D721Med (cell line): Measurements from ENCODE around the gene KCNAB2.

Source experiments
- DNase-seq: peaks from one replicate; pipeline ENCODE4 v3.0.0; 2011; ENCODE audit warnings: low spot score; ENCODE audit not compliant: insufficient read length
- FAIRE-seq: peaks from 2 replicates; lab custom pipeline; 2011; peaks lifted over from hg19 to GRCh38; lab: Jason Lieb, UNC
- CTCF ChIP-seq: IDR thresholded peaks from 2 replicates; pipeline ENCODE4 v1.5.1; 2012; ENCODE audit warnings: mild to moderate bottlenecking, control low read depth; ENCODE audit not compliant: insufficient read depth; ENCODE audit errors: missing control alignments

Gene KCNAB2

GRCh38 chr1:6027591-6027990, 18.1 kb upstream of the KCNAB2 start:
- FAIRE-seq (no peak), DNase-seq (no peak)
- no peak for TF ChIP-seq CTCF

GRCh38 chr1:6028042-6028850, 17.4 kb upstream of the KCNAB2 start:
- FAIRE-seq (no peak), DNase-seq (no peak)
- no peak for TF ChIP-seq CTCF

DNA sequence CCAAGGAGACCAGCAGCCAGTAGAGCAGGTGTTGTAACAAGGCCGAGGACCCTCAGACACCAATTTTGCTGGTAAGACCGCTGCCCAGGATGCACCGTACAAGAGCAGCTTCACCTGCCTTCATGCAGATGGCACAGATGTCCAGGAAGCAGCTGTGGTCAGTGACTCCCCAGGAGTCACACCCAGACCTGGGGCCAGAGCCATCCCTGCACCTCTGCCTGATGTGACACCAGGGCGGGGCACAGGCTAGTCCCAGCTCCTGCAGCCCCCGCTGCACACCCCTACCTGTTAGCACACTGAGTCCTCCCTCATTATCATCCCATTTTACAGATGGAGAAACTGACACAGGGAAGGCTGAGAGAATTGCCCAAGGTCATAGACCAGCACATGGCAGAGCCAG, 16.3 kb upstream of the KCNAB2 start:
- FAIRE-seq (no peak), DNase-seq (no peak)
- no peak for TF ChIP-seq CTCF

GRCh38 chr1:6030132-6030531, 15.6 kb upstream of the KCNAB2 start:
- DNase-seq = no peak
- no peak for TF ChIP-seq CTCF

DNA sequence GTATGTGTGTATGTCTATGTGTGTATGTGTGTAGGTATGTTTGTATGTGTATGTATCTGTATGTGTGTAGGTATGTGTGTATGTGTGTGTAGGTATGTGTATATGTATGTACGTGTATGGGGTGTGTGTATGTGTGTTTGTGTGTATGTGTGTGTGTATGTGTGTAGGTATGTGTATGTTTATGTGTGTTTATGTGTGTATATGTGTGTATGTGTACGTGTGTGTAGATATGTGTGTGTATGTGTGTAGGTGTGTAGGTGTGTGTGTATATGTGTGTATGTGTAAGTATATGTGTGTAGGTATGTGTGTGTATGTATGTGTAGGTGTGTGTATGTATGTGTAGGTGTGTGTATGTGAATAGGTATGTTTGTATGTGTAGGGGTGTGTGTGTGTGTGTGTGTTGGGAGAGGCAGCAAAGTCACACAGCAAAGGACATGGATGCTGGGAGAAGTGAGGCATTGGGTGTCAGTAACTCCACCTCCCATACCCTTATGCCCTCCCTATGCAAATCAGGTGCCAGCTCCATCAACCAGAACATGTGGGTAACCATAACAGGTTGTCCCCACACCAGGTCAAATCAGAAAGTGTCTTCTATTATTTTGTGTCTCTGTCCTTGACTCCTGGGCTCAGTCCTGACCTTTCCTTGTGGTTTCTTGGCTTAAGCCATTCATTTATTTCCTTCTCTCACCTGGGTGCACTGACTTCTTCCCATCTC, 15.0 kb upstream of the KCNAB2 start:
- TF ChIP-seq CTCF = no peak
- DNase-seq = no peak
- FAIRE-seq = no peak

More at GRCh38 chr1:6030132-6030531, 15.6 kb upstream of the KCNAB2 start:
- no peak for FAIRE-seq

DNA sequence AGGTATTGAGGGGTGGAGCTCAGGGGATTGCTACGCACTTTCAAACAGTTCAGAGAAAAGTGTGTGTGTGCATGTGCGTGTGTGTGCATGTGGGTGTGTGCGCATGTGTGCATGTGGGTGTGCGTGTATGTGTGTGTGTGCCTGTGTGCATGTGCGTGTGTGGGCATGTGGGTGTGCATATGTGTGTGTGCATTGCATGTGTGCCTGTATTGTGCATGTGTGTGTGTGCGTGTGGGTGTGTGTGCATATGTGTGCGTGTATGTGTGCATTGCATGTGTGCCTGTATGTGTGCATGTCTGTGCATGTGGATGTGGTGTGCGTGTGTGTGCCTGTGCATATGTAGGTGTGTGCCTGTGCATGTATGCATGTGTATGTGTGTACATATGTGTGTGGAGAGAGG, 12.6 kb upstream of the KCNAB2 start:
- no peak for TF ChIP-seq CTCF
- DNase-seq (no peak), FAIRE-seq (no peak)
